Measurements from ENCODE around the gene HPGD.

The HPGD gene

DNA sequence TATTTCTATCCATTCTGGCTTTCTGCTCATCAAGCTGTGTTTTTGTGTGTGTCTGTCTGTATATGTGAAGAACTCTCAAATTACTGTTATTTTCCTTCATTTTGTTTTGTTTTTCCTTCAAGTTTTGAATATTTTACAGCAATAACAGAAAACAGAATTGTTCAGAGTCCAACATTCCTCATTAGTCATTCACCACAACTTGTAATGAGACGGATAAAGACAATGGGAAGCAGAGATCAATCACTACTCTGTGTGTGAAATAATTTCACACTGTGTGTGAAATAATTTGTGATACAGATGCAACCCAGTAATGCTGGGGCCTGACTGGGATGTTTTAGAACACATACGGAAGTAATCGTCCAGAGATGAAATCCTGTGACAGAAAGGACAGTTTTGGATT, 55.2 kb downstream of the HPGD start:
- DNase-seq: no peak

DNA sequence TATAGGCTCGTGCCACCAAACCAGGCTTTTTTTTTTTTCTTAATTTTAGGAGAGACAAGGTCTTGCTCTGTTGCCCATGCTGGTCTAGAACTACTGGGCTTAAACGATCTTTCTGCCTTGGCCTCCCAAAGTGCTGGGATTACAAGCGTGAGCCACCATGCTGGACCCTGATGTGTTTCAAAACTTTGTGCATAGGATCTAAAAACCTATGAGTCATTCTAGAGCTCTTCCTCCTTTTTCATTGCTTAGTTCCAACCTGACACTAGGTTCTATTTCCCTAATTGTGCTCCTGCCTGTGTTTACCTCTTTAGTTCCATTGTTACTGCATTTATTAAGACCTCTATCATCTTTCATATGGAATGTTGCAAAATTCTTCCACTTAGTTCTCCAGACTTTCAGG, 57.3 kb downstream of the HPGD start:
- no peak for DNase-seq

DNA sequence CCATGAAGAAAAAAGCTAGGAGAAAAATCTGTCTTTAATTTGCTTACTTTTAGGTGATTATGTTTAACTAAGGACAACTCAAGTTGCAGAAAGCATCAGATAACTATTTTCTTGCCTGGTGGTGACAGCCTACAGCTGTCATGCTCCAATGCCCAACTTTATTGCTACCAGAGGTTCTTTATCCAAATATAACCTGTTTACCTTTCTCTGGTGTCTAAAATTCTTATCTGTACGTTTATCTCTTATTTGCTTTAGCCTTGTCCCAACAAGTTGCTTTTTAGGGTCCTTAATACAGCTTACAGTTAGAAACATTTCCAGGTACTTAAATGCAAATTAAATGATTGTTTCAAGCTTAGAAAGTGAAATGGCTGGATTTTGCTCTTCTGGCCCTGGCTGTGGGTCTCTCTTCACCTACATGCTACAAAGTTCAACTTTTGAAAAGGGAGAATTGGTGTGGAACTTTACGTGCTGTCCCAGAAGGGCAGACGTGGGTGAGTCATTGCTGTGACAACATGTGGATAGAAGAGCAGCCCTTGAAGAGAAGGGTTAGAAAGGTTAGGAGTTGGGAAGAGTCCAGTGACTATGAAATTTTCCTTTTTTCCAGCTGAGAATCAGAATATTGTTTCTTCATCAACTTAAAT, 60.7 kb downstream of the HPGD start:
- no peak for DNase-seq

DNA sequence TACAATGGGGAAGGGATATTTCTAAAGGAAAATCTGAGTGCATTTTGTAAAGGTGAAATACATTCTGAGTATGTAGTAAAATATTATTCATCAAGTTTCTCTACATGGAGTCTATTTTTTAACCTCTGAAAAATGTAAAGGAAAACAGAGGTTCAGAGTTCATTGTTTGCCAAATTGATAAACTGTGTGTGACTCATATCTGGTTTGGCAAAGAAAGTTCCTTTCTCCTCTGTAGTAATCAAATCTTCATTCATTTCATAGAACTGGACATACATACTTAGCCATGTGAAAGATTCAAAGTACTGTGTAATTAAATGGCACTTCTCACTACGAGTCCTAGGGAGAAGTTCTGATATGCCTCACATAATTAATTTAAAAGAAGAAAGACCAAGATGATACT, 61.6 kb downstream of the HPGD start:
- DNase-seq: no peak

DNA sequence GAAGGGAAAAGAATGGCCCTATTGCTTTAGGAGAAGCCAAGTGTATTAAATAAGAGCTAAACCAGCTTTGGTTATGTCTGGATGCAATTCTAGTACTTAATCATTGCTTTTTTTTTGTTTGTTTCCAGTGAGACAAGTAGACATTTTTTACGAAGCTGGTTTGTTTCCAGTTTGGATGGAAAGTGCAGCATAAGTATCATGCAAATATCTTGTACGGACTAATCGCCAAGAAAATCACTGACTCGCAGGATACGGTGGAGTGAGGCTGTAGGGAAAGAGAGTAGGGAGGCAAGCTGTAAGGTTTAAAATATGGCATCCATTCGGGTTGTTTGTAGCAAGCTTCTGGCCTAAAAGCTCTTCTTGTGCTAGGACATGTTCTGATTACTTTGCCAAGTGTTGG, 64.8 kb downstream of the HPGD start:
- no peak for DNase-seq

DNA sequence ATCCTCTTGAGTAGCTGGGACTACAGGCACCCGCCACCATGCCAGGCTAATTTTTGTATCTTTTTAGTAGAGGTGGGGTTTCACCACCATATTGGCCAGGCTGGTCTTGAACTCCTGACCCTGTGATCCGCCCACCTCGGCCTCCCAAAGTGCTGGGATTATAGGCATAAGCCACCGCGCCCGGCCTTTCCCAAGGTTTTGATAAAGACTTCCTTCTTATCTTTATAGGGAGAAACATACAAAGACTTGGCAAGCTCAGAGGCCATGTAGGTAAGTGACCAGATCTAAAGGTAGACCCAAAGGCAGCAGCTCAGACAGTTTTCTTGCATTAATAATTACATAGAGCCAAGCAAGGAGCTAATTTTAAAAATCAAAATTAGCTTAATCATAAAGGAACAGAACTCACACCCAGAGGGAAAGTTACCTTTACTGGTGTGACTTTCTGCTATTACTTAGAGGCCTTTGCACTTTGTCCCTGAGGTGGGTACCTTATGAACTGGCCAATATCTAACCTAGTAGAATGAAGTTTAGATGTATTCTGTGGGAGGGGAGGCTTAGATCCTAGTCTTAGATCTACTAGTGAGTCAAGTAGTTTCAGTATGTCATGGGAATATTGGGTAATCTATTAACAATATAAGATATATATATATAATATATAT, 67.3 kb downstream of the HPGD start:
- no peak for DNase-seq

DNA sequence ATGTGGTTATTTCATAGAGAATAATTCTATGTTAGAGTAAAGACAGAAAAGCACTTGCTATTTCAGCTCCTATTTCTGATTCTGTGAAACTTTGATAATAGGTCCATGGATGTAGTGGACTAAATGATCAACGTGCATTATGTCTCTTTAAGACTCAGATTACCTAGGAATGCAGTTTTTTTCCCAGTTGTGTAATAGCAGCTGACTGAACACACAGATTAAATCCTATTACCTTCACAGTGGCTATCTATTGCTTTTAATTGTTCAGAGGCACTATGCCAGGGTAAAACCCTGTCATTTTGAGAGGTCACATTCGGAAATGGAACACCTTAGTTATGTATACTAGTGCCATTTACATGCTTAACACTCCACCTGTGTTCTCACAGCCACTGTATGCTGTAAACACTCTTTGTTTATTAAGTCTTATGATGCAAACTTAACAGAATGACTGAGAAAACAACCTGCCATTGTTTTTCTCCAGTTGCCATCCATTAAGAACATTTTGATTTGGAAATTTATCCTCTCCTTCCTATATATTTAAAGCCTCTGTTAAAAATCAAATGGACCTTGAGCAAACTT, 70.5 kb downstream of the HPGD start:
- DNase-seq: no peak

DNA sequence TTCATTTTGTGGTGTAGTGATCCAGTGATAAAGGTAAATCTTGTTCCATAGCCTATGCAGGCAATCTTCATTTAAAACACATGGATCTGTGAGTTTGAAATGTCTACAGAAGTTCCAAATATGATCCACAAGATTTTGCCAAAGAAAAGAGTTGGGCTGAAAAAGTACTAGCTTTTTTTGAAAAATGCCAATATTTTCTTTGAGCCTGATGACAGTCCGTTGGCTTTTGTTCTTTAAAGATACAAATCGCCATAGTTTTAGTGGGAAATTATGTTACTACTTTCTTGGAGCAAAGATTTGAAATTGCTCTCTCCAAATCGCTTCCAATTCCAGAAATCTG, 71.5 kb downstream of the HPGD start:
- DNase-seq: no peak

DNA sequence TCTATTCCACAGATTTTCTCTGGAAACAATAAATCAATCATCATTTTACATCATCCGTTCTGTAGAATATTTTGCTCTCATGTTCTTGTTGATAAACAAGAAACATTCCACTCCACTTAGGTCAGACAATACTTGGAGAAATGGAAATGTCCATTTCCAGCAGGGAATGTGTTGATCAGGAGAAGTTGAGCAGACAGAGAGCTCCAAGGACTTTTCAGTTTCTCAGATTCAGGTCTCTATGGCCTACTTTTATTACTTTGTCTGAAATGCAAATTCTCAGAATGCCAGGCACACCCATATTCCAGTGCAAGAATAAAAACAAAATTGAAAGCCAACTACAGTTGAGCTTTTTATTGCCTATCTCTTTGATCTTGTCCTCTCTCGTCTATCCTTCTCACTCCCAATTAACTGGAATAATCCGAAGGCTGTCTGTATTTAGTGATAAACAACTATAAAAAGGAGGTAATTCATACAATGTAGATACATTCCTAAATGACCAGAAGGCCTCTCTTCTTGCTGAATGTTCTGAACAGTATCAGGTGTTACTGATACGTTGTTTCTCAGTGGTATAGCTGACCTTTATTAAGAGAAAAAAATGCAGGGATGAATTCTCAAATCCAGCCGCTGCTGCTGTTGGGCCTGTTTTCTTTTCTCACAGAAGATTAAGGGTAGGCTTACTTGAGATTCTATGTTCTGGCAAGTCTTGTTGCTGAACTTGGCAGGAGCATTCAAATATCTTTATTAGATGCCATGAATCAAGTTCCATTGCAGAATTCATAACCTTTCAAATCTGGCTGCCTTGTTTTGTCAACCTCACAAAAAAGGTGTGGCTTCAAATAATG, 72.1 kb downstream of the HPGD start:
- no peak for DNase-seq

DNA sequence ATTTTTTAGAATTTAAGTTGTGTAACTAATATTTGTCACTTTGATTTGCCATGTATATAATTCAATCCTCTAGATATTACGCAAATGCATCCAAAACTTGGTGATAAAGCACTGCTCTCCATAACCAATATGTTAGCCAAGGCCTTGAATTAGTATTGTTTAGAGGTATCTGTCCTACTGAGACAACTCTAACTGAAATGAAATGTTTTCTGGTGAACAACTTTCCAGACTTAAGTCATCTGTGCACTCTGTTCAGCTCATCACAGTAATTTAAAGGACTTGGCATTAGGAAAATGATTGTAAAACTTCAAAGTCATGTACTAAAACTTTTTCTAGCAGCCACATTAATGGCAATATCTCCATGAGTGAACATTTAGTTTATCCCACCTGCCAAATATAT, 73.1 kb downstream of the HPGD start:
- no peak for DNase-seq

DNA sequence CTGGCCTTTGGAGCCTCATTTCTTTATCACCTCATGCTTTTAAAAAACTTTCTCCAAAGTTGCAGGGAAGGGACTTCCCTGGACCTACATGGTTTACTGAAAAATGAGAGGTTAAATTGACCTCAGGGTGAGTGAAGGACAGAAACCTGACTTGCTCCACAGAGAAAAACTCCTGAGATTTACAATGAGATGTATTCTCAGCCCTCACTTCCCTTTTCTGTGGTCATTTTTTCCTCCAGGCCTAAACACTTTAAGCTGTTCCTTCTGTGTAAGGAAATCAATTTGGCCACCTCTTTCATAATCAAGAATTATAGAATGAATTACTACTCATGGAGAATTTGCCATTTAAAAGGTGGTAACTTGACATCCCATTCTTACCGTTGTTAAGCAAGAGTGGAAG, 77.9 kb downstream of the HPGD start:
- no peak for DNase-seq

All from T-helper 1 cell (primary cell).